Measurements from ENCODE around the gene RPP40.
"Not testable (repeated sequence)": the region's sequence is repeated elsewhere in the genome, so short reads cannot be mapped to it uniquely, and the experiment has no call there.

RPP40 gene, protein sequence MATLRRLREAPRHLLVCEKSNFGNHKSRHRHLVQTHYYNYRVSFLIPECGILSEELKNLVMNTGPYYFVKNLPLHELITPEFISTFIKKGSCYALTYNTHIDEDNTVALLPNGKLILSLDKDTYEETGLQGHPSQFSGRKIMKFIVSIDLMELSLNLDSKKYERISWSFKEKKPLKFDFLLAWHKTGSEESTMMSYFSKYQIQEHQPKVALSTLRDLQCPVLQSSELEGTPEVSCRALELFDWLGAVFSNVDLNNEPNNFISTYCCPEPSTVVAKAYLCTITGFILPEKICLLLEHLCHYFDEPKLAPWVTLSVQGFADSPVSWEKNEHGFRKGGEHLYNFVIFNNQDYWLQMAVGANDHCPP

DNA sequence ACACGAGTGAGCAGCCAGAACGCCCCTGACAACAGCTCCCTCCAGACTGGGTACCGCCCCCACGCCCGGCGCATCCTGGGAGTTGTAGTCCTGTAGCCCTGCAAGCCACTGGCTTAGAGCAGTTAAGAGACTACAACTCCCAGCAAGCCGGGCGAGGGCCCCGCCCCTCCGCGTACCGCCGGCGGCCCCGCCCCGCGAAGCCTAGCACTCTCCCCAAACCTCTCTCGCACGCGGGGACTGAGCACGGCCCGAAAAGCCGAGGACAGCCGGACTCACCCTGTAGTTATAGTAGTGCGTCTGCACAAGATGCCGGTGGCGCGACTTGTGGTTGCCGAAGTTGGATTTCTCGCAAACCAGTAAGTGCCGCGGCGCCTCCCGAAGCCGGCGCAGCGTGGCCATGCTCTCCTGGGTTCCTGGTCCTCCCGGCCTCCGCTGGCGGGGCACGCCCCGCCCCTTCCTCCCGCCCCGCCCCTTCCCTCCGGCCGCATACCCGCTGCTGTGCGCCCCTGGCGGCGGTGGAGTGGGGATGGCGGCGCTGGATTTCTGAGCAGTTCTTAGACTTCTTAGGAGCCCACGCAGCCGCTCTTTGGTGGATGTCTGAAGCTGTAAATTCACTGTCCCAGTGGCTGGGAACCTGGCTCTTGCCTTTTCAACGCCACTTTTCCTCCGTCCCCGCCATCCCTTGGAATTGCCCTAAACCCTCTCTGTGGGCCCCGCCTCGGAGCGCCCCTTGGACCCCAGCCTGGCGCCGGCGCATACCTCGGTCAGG lies at the start of gene RPP40:
Gene RPP40 (minus strand): TSS at position 434 of the 769 bp plus-strand sequence. CDS start 35 bp downstream, at position 399.
- DNase-seq, result peak; percentile 97 to 98

DNA sequence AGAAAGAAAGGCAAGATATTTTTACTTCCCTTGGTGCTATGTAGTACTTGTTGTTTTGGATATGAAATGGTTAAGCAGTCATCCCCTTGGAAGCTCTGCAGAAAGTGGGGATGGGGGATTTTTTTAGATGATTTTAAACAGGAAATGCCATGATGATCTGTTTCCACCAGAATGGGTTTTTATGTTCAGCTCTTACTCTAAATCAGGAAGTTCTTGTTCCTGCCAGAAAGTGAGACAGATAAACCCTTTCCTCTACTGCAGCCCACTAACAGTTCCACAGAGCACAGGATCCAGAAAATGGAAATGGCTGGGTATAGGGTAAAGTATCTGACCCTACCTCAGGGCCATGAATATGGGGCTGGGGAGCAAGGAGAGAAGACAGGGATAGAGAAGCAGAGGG lies 49.2 kb upstream of the RPP40 start:
- no peak for DNase-seq

DNA sequence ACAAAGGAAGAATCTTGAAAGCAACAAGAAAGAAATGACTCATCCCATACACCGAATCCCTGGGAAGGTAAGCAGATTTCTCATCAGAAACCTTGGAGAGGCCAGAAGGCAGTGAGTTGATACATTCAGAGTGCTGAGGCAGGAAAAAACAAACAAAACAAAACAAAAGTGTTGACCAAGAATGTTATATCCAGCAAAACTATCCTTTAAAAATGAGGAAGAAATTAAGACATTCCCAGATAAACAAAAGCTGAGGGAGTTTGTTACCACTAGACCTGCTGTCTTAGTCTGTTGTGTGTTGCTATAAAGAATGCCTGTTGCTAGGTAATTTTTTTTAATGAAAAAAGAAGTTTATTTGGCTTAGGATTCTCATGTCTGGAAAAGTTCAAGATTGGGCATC lies 47.6 kb upstream of the RPP40 start:
- DNase-seq, result no peak

DNA sequence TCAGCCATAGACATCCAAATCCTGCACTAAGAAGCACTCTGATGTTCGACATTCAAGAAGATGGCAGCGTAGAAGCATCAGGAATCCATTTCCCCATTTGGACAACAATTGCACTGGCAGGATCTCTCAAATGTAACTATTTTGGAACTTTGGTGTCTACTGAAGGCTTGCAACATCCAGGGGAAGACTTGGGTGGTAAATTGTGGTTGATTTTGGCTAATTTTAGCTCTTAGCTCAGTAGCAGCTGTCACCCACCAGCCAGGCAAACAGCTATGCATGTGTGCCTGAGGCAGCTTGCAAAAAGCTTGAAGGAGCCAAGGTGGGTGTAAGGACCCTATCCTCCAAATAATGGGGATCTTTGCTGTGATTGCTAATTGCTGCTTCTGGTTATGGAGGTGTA lies 46.2 kb upstream of the RPP40 start:
- DNase-seq, result no peak

DNA sequence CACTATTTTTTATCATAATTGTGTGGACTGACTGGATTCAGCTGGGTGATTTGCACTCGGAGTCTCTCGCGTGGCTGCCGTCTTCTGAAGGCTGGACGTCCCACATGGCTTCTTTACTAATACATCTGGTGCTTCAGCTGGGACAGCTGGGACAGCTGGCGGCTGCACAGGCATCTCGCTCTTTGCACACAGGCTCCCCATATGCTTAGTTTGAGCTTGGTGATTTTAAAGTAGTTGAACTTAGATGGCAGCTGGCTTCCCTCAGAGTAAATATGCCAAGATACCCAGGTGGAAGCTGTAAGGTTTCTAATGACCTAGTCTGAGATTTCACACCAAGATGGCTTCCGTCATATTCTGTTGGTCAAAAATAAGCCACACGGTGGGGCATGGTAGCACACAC lies 42.6 kb upstream of the RPP40 start:
- DNase-seq, result no peak

DNA sequence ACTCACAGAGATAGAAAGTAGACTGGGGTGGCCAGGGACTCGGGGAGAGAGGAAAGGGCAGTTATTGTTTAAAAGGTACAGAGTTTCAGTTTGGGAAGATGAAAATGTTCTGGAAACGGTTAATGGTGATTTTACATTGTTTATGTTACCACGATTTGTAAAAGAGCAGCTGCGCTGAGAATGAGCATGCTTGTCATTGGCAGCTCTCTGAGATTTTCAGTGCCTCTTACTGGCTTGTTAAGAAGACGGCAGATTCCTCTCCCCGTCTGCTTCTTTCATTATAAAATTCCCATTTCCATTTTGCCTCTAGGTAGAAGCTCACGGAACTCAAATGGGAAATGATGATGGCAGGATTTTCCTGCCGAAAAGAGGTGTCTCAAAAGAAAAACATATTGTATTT lies 41.6 kb upstream of the RPP40 start:
- no peak for DNase-seq

DNA sequence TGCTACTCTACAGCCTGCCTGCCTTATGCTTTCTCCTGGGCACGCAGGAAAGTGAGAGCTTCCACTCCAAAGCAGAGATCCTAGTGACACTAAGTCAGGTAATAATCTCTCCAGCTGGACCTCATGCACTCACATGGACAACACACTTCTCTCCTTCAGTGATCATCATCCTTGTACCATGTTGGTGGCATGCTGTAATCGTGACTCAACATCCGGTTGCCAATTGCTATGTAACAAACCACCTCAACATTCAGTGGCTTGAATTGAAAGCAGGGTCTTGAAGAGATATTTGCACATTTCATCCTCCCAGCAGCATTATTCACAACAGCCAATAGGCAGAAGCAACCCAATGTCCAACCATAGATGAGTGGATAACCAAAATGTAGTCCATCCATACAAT lies 41.0 kb upstream of the RPP40 start:
- no peak for DNase-seq

DNA sequence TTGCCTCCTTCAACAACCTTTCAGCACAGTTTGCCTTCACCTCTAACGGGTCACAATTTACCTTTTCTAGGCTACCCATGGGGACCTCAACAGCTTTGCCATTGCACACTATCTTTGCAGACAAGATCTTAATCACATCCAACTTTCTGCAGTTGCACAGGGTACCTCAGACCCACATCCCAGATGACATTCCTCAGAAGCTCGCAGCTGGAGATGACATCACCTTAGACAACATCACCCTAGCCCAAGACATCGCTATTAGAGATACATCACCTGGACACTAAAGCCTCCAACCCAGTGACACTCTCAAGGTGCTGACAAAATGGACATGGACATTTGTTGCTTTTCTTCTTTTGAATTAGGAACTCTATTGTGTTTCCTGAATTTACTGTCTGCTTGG lies 38.6 kb upstream of the RPP40 start:
- no peak for DNase-seq

DNA sequence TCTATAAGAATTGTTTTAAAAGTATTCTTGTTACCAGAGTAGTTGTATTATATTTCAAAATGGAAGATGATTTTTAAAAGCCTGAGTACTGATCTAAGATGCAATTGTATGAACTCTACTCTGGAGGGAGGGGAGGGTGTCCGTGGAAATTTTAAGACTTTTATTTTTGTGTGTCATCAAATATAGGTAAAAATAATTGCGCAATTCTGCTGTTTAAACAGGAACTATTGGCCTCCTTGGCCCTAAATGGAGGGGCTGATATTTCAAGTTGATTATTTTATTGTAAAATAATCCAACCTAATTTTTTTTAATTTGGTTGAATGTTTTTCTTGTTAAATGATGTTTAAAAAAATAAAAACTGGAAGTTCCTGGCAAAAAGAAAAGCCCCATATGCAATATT lies 38.1 kb upstream of the RPP40 start:
- no peak for DNase-seq

DNA sequence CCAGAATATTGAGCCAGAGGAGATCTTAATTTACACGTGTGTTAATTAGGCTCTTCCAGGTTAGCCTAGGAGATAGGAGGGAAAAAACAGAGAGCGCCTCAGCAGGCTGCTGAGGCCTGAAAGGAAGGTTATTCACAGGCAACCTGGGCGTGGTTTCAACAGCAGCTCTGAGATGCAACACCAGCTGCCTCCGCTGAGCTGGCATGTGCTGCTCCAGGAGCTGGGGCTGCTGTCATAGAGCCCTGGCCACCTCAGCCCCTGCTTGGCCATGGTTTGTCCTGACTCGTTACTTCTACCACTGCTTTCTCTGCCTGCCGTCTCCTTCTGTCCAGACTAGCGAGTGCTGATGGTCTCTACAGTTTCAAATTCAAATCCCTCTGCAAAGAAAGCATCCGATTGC lies 32.4 kb upstream of the RPP40 start:
- DNase-seq, result no peak

DNA sequence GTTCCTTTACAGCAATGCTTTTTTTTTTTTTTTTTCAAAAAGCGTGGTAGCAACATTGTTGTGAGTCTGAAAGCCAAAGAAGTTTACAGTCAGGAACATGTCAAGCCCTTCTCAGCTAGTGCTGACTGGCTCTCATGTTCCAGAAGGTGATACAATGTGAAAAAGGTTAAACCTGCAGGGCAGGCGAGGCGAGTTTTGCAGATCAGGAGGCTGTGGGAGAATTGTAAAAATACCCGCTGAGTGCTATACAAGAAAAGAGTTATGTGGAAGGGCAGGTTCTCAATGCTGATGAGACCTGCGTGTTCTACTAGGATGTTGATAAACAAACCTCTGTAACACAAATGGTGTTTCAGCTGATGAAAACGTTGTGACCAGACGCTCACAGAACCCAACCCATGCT lies 30.9 kb upstream of the RPP40 start:
- no peak for DNase-seq

DNA sequence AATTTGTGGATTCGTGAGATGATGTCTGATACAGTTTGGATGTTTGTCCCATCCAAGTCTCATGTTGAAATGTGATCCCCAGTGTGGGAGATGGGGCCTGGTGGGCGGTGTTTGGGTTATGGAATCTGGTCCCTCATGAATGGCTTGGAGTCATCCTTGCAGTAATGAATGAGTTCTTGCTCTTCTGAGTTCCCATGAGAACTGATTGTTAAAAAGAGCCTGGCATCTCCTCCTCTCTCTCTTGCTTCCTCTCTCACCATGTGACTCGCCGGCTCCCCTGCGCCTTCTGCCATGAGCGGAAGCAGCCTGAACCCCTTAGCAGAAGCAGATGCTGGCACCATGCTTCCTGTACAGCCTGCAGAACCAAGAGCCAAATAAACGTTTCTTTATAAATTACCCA lies 30.5 kb upstream of the RPP40 start:
- peak in 1 of 2 donors; percentile 16 for DNase-seq

DNA sequence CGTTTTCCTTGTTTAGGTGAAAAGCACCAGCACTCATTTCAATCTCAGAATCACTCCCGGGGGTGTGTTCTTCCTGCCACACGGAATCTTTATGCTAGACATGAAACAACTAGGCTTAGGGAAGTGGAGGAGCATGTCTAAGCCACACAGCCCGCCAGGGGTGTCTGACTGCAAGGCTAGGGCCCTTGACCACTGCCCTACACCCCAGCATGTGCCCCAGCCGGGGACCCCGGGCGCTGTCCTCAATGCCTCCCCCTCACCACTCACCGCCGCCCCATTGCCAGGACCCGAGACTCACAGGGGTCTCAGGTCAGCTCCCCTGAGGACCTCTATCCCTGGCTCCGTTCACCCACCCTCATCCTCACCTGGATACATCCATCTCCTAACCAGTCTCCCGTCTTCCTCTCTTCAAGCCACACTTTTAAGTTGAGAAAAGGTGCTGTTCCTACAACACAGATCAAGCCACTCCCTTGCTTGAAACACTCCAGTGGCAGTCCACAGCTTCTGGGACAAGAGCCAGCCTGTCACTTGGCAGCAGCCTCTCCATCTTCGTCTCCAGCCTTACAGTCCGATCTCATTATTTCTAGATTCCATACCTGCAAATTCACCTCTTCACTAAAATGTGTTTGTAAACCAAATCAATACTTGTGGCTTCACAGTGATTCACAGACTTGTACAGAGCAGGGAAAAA lies 29.5 kb upstream of the RPP40 start:
- not testable (repeated sequence) for DNase-seq

DNA sequence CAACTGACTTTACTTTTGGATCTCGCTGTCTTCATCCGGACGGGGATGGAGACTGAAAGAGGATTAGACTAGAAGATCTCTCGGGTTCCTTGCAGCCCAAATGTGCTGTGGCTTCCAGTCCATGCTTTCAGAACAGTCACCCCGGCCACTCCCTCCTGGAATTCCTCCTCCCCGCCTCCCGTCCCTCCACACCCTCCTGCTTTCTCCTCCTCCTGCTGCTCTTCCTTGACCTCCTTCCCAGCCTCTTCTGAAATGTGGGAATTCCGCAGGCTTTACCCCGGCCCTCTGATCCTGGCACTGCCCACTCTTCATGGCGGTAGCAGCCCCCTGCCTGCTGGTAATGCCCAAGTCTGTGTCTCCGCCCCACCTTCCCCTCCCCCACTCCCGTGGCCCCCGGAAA lies 28.9 kb upstream of the RPP40 start:
- DNase-seq, result not testable (repeated sequence)

DNA sequence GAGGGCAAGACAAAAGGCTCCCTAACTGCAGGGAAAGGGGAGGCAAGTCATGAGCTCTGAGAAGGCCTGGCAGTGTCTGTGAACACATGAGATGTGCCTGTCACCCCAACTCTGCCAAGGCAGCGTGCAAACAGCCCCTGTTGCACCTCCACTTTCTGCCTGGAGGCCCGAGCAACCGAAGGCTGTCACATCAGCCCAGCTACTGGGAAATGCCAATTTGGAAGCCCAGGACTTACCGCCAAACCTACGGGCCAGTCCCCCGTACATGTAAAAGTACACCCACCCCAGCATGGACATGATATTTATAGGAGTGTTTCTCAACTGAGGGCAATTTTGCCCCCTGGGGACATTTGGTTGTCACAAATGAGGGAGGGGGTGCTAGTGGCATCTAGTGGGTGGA lies 27.3 kb upstream of the RPP40 start:
- no peak for DNase-seq

DNA sequence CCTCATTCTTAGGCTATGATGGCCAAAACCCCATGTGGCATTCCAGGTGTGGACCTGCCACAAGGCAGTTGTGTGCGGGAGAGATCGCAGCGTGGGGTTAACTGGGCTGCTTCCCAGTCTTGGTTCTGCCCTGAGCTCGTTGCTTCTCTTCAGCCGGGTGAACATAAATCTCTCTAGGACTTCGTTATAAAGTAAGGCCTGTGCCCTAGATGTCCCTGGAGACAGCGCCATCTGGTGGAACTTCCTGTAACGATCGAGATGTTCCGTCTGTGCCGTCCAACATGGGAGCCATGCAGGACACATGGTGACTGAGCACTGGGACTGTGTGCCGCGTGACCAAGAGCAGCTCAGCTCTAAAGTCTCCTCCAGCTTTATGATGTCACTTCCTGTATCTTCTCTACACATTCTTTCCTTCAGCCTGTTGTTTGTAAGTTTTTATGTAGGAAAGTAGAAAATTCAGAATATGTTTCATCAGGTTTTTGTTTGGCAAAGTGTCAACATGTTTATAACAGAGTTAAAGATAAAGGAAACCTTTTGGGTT lies 26.8 kb upstream of the RPP40 start:
- peak; percentile 68 to 71 for DNase-seq

DNA sequence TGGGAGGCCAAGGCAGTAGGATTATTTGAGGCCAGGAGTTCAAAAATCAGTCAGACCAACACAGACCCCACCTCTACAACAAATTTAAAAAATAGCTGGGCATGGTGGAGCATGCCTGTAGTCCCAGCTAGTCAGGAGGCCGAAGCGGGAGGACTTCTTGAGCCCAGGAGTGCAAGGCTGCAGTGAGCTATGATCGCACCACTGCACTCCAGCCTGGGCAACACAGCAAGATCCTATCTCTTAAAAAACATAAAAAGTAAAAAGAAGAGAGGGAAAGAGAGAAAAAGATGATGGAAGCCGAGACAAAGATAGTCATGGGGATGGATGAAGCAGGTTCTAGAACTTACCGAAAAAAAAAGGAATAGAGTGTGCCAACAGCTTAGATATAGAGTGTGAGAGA lies 25.8 kb upstream of the RPP40 start:
- DNase-seq, result no peak

DNA sequence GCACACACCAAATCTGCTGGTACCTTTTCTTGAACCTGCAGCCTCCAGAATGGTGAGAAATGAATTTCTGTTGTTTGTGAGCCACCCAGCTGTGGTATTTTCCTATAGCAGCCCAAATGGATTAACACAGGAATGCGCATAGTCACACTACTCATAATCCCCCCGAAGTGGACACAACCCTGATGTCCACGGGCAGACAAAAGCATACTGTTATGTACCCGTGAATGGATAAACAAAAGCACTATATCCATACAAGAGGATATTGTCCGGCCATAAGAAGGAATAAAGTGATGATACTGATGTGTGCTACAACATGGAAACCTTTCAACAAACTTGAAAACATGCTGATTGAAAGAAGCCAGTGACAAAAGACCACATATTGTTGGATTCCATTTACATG lies 25.1 kb upstream of the RPP40 start:
- no peak for DNase-seq

DNA sequence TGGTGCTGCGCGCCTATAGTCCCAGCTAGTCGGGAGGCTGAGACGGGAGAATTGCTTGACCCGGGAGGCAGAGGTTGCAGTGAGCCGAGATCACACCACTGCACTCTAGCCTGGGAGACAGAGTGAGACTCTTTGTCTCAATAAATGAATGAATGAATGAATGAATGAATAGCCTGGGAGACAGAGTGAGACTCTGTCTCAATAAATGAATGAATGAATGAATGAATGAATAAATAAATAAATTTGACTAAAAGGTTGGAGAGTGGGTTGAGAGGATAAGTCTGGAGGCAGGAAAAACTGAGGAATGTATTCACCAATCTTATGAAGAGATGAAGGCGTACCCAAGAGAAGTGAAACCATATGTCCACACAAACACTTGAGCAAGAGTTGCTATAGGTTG lies 24.5 kb upstream of the RPP40 start:
- DNase-seq, result no peak

DNA sequence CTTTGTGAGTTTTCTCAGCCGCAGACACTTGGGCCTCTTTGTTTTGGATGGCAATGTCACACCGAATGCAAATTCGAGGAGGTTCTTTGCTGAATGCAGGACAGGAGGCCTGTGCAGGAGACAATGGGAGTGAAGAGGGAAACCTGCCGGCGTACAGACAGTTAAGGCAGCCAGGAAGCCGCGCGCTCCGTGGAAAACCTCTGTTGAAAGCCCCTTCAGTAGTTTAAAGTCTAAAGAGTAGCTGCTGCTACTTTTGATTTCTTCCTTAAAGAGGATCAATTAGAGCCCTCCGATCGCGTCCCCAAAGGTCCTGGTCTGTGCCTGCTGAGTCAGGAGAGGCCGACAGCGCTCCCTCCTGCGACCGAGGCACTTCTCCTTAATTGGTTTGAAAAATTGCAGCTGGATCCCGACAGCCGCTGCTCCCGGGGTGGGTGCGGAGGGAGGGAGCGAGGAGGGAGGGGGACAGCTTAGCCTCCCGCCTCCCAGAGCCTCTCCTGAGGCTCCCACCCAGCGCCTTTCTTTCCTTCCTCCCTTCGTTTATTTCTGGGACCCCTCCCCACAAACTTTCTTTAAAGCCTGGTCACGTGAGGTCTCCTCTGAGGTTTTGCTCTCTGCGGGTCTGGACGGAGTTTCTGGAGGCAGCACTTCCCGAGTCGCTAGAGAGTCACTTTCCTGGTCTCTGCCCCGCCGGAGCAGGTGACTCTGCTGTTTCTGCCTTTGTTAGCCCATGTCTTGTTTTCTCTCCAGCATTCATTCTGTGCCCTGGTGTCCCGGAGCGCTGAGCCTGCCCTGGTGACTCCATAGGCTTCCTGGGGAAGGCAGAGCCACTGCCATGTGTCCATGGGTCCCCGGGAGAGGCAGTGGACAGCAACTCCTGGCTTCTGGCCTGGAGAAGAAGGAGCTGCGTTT lies 22.3 kb upstream of the RPP40 start:
- no peak for DNase-seq

DNA sequence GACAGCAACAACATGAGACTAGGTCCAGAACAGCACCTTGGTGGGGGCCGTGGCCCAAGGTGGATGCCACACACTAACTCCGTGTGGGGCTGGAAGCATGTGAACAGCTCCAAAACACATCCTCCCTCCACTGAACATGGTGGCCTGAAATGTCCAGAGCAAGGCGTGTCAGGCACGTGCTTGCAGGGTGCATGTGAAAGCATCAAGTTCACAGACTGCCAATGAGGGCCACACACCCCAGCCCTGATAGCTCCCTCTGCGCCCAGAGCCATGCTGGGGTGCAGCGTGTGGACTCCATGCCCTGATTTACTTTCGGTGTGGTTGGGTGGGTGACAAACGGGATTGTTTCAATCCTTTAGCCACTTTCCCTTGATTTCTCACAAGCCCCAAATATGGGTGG lies 20.1 kb upstream of the RPP40 start:
- DNase-seq, result no peak

DNA sequence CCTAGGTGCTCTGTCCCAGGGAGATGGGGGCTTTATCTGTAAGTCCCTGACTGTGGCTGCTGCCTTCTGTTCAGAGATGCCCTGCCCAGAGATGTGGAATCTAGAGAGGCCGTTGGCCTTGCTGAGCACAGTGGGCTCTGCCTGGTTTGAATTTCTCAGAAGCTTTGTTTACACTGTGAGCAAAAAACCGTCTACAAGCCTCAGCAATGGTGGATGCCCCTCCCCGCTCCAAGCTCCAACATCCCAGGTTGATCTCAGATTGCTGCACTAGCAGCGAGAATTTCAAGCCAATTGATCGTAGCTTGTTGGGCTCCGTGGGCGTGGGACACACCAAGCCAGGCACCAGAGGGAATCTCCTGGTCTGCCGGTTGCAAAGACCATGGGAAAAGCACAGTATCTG lies 16.3 kb upstream of the RPP40 start:
- DNase-seq, result no peak

Data from CD4-positive, alpha-beta T cell treated with Interferon alpha-2 for 1 hour (primary cell).